Measurements from ENCODE around the gene PLEKHM3.

PLEKHM3 gene

GRCh38 chr2:208025037-208025813 is at the start of gene PLEKHM3:
TSS of gene PLEKHM3 (minus strand) at chr2:208025527. CDS start at chr2:208001639, 23,888 bp downstream.
- in situ Hi-C loops (cut with MboI; ENCODE audit: low sequenced_read_pairs) = no loop called here

- in situ Hi-C loops (cut with MboI; ENCODE audit: low sequenced_read_pairs) = no loop called here
Measured at GRCh38 chr2:208074610-208075356, 49.5 kb upstream of the PLEKHM3 start.

DNA sequence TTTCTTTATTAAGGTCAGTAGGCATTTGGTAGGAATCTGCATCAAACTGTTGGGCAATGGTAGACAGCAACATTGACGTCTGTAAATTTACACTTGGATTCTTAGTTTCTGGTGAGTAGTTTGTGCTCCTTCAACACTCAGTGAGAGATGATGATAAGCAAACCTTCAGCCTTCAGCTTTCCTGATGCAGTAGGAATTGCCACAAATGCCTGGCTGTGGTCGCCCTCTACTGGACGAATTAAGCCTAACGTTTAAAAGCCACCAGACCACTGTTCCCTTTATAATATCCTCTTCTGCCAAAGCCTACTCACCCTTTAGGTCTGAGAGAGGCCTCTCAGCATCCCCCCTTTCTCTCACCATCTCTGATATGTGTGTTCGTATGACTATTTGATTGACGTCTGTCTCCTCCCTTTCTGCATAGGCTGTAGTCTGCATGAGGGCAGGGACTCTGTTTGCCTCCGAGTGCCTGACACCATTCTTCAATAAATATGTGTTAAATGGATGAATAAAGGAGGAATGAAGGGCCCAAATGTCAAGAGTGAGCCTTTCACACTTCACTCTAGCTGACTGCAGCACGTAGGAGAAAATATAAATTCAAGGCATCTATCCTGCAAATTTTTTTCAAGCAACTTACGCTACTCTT is 47.0 kb upstream of the PLEKHM3 start:
- in situ Hi-C loops (cut with MboI; ENCODE audit: low sequenced_read_pairs) = no loop called here

DNA sequence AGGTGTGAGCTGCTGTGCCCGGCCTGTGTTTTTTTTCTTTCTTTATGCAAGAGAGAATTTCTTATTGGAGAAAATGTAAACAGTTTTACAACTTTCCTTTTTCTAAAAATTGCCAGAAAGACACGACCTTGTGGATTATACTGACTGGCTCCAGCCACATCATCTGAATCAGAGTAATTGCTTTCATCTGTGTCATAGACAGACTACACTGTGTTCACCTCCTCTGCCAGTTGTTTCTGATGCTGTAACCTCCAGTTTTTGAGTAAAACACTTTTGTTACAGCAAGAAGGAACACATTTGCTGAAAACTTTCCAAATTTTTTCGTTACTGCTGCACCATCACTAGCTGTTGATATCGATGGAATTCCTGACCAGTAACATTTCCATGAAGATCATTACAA is 43.9 kb upstream of the PLEKHM3 start:
- in situ Hi-C loops (cut with MboI; ENCODE audit: low sequenced_read_pairs) = loop anchor here (10.0 kb wide), 1 partner anchor 324 kb away; no protein-coding TSS in a partner anchor

GRCh38 chr2:208066016-208066415 is 40.7 kb upstream of the PLEKHM3 start:
- in situ Hi-C loops (cut with MboI; ENCODE audit: low sequenced_read_pairs) = loop anchor here (10.0 kb wide), 1 partner anchor 321 kb away; no protein-coding TSS in a partner anchor

- in situ Hi-C loops (cut with MboI; ENCODE audit: low sequenced_read_pairs) = loop anchor here (10.0 kb wide), 1 partner anchor 321 kb away; no protein-coding TSS in a partner anchor
Measured at GRCh38 chr2:208065476-208065875, 40.1 kb upstream of the PLEKHM3 start.

DNA sequence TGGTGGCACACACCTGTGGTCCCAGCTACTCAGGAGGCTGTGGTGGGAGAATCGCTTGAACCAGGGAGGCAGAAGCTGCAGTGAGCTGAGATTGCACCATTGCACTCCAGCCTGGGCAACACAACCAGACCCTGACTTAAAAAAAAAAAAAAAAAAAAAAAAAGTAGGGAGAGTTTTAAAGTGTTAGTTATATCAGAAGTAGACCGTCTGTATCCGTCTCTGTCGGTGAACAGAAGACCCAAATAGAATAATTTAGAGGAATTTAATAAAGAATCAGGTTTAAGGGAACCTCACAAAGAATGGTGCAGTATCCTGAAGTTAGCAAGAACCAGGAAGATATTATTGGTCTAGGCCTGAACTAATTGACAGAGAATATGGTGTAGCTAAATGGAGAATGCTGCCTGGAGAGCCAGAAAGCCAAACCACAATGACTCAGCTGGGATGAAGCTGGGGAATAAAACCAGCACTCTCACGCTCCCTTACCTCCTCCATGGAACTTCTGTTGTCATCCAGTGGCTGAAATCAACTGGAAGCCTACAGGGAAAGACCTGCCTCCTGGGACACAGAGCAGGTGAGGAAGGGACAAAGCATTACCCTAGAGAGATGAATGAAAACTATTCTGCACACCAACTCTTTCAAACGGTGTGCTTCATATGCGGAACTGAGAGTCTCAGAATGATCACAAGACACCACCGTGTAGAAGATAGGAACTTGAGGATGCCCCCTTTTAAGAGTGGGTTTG is 39.1 kb upstream of the PLEKHM3 start:
- in situ Hi-C loops (cut with MboI; ENCODE audit: low sequenced_read_pairs) = loop anchor here (10.0 kb wide), 1 partner anchor 320 kb away; no protein-coding TSS in a partner anchor

- in situ Hi-C loops (cut with MboI; ENCODE audit: low sequenced_read_pairs) = loop anchor here (10.0 kb wide), 1 partner anchor 318 kb away; no protein-coding TSS in a partner anchor
Measured at GRCh38 chr2:208062961-208063360, 37.6 kb upstream of the PLEKHM3 start.

- in situ Hi-C loops (cut with MboI; ENCODE audit: low sequenced_read_pairs) = loop anchor here (10.0 kb wide), 1 partner anchor 317 kb away; no protein-coding TSS in a partner anchor
Measured at GRCh38 chr2:208062113-208062512, 36.8 kb upstream of the PLEKHM3 start.

- in situ Hi-C loops (cut with MboI; ENCODE audit: low sequenced_read_pairs) = no loop called here
Measured at GRCh38 chr2:208057108-208057507, 31.8 kb upstream of the PLEKHM3 start.

DNA sequence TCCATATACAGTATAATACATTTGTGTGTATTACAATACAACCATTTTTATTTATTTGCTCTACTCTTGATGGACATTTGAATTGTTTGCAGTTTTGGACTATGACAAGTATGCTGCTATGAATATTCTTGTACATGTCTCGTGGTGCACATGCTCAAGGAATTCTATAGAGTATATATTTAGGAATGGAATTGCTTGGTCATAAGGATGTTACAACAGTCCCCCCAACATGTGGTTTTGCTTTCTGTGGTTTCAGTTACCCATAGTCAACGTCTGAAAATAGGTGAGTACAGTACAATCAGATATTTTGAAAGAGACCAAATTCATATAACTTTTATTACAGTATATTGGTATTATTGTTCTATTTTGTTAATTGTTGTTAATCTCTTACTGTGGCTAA is 24.1 kb upstream of the PLEKHM3 start:
- in situ Hi-C loops (cut with MboI; ENCODE audit: low sequenced_read_pairs) = no loop called here

GRCh38 chr2:208049006-208049405 is 23.7 kb upstream of the PLEKHM3 start:
- in situ Hi-C loops (cut with MboI; ENCODE audit: low sequenced_read_pairs) = no loop called here

DNA sequence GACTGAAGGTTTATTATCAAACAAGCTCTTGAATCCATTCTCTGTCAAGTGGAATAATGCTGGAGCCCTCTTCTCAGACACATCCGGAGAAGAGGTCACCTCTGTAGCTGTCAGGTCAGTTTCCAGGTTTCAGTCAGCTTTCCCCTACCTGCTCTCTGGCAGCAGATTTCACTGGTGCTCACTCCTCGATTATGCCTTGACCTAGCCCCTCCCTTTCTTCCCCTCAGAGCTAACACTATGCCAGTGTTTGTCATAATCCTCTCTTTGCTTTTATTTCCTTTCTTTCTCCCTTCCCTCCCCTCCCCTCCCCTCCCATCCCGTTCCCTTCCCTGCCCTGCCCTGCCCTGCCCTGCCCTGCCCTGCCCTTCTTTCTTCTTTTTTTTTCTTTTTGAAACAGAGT is 22.5 kb upstream of the PLEKHM3 start:
- in situ Hi-C loops (cut with MboI; ENCODE audit: low sequenced_read_pairs) = no loop called here

DNA sequence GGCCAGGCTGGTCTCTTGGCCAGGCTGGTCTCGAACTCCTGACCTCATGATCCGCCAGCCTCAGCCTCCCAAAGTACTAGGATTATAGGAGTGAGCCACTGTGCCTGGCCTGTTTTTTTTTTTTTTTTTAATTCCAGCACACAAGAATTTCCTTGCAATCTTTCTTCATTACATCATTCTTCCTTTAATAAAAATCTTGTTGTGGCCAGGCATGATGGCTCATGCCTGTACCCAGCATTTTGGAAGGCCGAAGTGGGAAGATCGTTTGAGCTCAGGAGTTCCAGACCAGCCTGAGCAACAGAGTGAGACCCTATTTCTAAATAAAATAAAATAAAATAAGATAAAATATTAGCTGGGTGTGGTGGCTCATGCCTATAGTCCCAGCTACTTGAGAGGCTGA is 21.4 kb upstream of the PLEKHM3 start:
- in situ Hi-C loops (cut with MboI; ENCODE audit: low sequenced_read_pairs) = no loop called here

- in situ Hi-C loops (cut with MboI; ENCODE audit: low sequenced_read_pairs) = no loop called here
Measured at GRCh38 chr2:208042450-208042849, 17.1 kb upstream of the PLEKHM3 start.

DNA sequence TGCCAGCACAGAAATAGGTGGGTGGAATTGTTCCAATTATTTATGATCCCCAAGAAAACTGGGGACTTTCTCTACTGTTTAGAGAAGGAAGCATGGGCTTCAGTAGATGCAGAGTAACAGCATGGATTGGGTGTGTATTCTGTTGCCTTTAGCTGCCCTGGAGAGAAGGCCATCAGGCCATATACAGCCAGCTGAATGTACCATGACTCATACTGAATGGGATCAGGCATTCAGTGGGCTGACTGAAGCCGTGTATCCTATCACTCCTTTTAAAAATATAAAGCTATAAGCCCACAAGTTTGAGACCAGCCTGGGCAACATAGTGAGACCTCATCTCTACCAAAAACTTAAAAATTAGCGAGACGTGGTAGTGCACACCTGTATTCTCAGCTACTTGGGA is 16.7 kb upstream of the PLEKHM3 start:
- in situ Hi-C loops (cut with MboI; ENCODE audit: low sequenced_read_pairs) = no loop called here

DNA sequence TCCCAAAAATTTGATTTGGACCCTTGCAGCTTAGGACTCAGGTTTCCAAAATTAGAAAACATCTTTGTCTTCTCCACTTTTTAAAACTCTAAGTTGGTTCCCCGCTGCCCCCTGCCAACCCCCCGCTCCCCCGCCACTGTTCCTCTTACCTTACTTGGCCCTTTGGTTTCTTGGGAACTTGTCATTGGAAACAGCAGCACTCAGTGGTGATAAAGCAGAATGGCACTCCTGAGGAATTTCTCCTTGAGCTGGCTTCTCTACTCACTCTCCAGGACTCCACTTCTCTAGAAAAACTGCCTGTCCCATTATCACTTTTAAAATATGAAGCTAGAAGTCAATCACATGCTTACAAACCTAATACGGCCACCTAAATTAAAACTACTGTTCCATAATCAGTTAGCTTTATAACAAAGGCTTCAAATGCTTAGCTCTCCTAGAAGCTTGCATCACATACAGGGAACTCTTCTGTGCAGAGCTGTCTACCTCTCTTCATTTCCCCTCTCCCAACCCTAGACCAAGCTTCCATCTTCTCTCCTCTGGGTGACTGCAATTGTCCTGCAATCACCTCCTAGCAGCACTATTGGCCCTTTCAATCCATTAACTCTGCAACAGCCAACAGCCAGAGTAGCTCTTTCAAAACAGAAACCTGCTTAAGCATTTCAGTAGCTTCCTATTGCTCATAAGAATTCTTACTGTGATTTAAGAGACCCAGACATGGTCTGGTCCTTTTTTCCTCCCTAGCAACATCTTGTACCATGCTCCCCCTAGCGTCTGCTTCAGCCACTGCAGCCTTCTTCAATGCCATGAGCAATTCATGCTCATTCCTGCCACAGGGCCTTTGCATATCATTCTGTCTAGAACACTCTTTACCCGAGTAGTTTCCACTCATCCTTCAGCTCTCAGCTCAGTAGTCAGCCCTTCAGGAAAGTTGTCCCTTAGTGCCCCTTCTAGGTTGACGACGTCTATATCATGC is 15.2 kb upstream of the PLEKHM3 start:
- in situ Hi-C loops (cut with MboI; ENCODE audit: low sequenced_read_pairs) = no loop called here

DNA sequence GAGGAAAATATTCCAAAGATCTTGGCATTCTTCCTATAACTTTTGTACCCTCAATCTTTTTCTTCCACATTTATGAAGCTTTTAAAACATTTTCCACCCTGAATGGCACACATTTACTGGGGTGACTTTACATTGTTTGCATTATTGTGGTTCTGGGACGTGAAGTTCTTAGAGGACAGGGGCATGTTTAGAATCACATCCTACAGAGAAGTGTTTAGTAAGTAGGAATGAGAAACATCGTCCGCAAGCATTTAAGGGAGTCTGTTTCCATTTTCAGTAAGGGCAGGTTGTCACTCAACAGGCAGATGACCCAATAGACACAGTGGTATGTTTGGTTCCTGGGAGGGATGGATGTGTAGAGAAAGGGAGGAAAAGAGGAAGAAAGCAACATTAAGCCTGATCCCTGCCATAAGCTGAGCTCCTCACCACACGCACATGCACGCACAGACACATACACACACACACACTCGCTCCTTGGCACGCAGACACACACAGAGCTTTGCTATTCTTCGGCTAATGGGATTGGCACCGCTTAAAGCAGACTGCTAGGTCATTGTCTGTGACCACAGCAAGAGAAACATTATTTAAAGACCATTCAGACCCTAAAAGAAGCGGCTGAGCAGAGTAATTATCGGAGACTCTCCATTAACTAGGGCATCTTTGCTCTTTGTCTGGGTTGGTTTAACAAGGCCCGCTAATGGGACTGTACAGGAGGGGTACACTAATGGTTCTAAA is 14.2 kb upstream of the PLEKHM3 start:
- in situ Hi-C loops (cut with MboI; ENCODE audit: low sequenced_read_pairs) = no loop called here
